OCI-LY1 (cell line): Measurements from ENCODE around the gene CHAT.

Experiments used
- H2AFZ ChIP-seq: fragments of 200-600 bp; sonication (generic), shearing (Covaris generic); 2 replicates; pipeline ENCODE4 v1.6.0; 2014; ENCODE audit warnings: antibody characterized with exemption, mild to moderate bottlenecking, low read length
- H3F3A ChIP-seq: fragments of 200-600 bp; sonication (generic), shearing (Covaris generic); 2 replicates; pipeline ENCODE4 v1.6.0; 2014; ENCODE audit warnings: mild to moderate bottlenecking, antibody characterized with exemption, low read length, moderate library complexity; ENCODE audit not compliant: insufficient read depth
- H3K27ac ChIP-seq: fragments of 200-600 bp; sonication (generic); 2 replicates; pipeline ENCODE4 v1.5.1; 2014; ENCODE audit warnings: low read length, mixed run types, mild to moderate bottlenecking, low read depth; ENCODE audit not compliant: poor library complexity, severe bottlenecking
- H3K27me3 ChIP-seq: fragments of 200-600 bp; sonication (generic); 2 replicates; pipeline ENCODE4 v1.6.0; 2014; ENCODE audit warnings: antibody characterized with exemption, mild to moderate bottlenecking, low read length, moderate library complexity; ENCODE audit not compliant: insufficient read depth
- H3K36me3 ChIP-seq: fragments of 200-600 bp; sonication (generic); 2 replicates; pipeline ENCODE4 v1.6.1; 2014; ENCODE audit warnings: mild to moderate bottlenecking, antibody characterized with exemption, low read length, moderate library complexity, mixed read lengths; ENCODE audit not compliant: insufficient read depth
- H3K4me1 ChIP-seq: fragments of 200-600 bp; sonication (generic); 2 replicates; pipeline ENCODE4 v1.5.1; 2014; ENCODE audit warnings: mild to moderate bottlenecking, low read length, moderate library complexity; ENCODE audit not compliant: insufficient read depth, severe bottlenecking
- H3K4me2 ChIP-seq: fragments of 200-600 bp; sonication (generic), shearing (Covaris generic); 2 replicates; pipeline ENCODE4 v1.6.1; 2014; ENCODE audit warnings: low read length
- H3K4me3 ChIP-seq: fragments of 200-600 bp; sonication (generic); 2 replicates; pipeline ENCODE4 v1.5.1; 2014; ENCODE audit warnings: low read length, low read depth, mild to moderate bottlenecking, mixed read lengths; ENCODE audit not compliant: poor library complexity, severe bottlenecking
- H3K79me2 ChIP-seq: fragments of 200-600 bp; shearing (Covaris generic); 2 replicates; pipeline ENCODE4 v1.6.1; 2016; ENCODE audit warnings: mixed run types, low read length, mixed read lengths; ENCODE audit not compliant: insufficient read depth
- H3K9ac ChIP-seq: fragments of 200-600 bp; sonication (generic), shearing (Covaris generic); 2 replicates; pipeline ENCODE4 v1.6.1; 2014; ENCODE audit warnings: mild to moderate bottlenecking, low read length, mixed read lengths
- H3K9me2 ChIP-seq: fragments of 200-600 bp; sonication (generic), shearing (Covaris generic); 2 replicates; pipeline ENCODE4 v1.6.1; 2014; ENCODE audit warnings: low read depth, mild to moderate bottlenecking, low read length, mixed read lengths
- H3K9me3 ChIP-seq: fragments of 200-600 bp; shearing (Covaris generic); 2 replicates; pipeline ENCODE4 v1.6.1; 2014; ENCODE audit warnings: low read length, mixed read lengths
- H4K20me1 ChIP-seq: fragments of 200-600 bp; sonication (generic), shearing (Covaris generic); 2 replicates; pipeline ENCODE4 v1.6.0; 2016; ENCODE audit warnings: mild to moderate bottlenecking, low read length; ENCODE audit not compliant: insufficient read depth
- CTCF ChIP-seq: fragments of 200-600 bp; sonication (generic), shearing (Covaris generic); IDR thresholded peaks from 2 replicates; pipeline ENCODE4 v1.5.1; 2017; ENCODE audit warnings: mild to moderate bottlenecking, antibody characterized with exemption, low read length, moderate library complexity, mixed read lengths
- EZH2 ChIP-seq: fragments of 200-600 bp; sonication (generic), shearing (Covaris generic); IDR thresholded peaks from 2 replicates; pipeline ENCODE4 v1.8.0; 2017; ENCODE audit warnings: borderline replicate concordance, mixed run types, mild to moderate bottlenecking, antibody characterized with exemption, low read length, moderate library complexity, mixed read lengths

Gene CHAT

GRCh38 chr10:49599546-49599945 lies 14.3 kb upstream of the CHAT start:
- Histone ChIP-seq H3K9me2 (no peaks in the 10 kb centered on the region), H3K4me2 (no peak overlapping the region)

GRCh38 chr10:49600046-49600445 lies 13.8 kb upstream of the CHAT start:
- Histone ChIP-seq H3K9ac (no peak overlapping the region), H3K9me2 (no peaks in the 10 kb centered on the region), H3K4me1 (no peaks in the 10 kb centered on the region), H3K27ac (no peak overlapping the region), H3K9me3 (no peaks in the 10 kb centered on the region), H3K27me3 (no peaks in the 10 kb centered on the region; the same call in 1 of the 2 replicates), H3K4me2 (no peak overlapping the region), H2AFZ (no peak overlapping the region), H3F3A (no peaks in the 10 kb centered on the region), H3K36me3 (no peaks in the 10 kb centered on the region), H3K4me3 (no peak overlapping the region), H3K79me2 (no peaks in the 10 kb centered on the region), H4K20me1 (no peaks in the 10 kb centered on the region)
- TF ChIP-seq EZH2 (no peak), CTCF (no peak)

More at GRCh38 chr10:49599546-49599945, 14.3 kb upstream of the CHAT start:
- no peaks in the 10 kb centered on the region for H3K79me2 ChIP-seq
- no peak overlapping the region for H2AFZ ChIP-seq
- no peaks in the 10 kb centered on the region for H4K20me1 ChIP-seq
- H3K36me3 ChIP-seq: no peaks in the 10 kb centered on the region
- H3F3A ChIP-seq: no peaks in the 10 kb centered on the region
- H3K4me1 ChIP-seq: no peaks in the 10 kb centered on the region
- no peak for TF ChIP-seq CTCF
- TF ChIP-seq EZH2: no peak
- H3K27me3 ChIP-seq: no peaks in the 10 kb centered on the region; the same call in 1 of the 2 replicates
- no peak overlapping the region for H3K9ac ChIP-seq
- no peak overlapping the region for H3K27ac ChIP-seq
- no peaks in the 10 kb centered on the region for H3K9me3 ChIP-seq
- H3K4me3 ChIP-seq: no peak overlapping the region

GRCh38 chr10:49600781-49601400 lies 12.9 kb upstream of the CHAT start:
- Histone ChIP-seq H3K79me2 (no peaks in the 10 kb centered on the region), H3K36me3 (no peaks in the 10 kb centered on the region), H3K27ac (no peak overlapping the region), H3K9ac (no peak overlapping the region), H3F3A (no peaks in the 10 kb centered on the region), H3K4me1 (no peaks in the 10 kb centered on the region), H3K27me3 (no peaks in the 10 kb centered on the region), H3K4me3 (no peak overlapping the region), H3K4me2 (no peak overlapping the region), H3K9me3 (no peaks in the 10 kb centered on the region), H4K20me1 (no peaks in the 10 kb centered on the region), H3K9me2 (no peaks in the 10 kb centered on the region), H2AFZ (no peak overlapping the region)
- TF ChIP-seq CTCF (no peak), EZH2 (no peak)
